Activated CD4-positive, alpha-beta T cell treated with anti-CD3 and anti-CD28 coated beads, Interleukin-2, amount 10 ng/mL, durations not matched to agents 7 days and 5 days (primary cell): Measurements from ENCODE around the gene EPHB2. TPM values are rescaled to one million over a fixed set of nuclear protein-coding genes. Genes with fewer than 3 reads are reported as not detected.

ENCODE experiments used
- CTCF ChIA-PET: fragments of 350-600 bp; sonication (Branson Sonifier 250); formaldehyde crosslinking; loops from one replicate; lab custom pipeline; 2021; ENCODE audit warnings: antibody characterized with exemption; lab: Charles Lee
- POLR2A ChIA-PET: fragments of 350-600 bp; sonication (Branson Sonifier 250); formaldehyde crosslinking; loops from one replicate; lab custom pipeline; 2021; ENCODE audit warnings: antibody characterized with exemption; lab: Charles Lee
- DNase-seq: peaks from one replicate; pipeline ENCODE4 v3.0.0-alpha.2; 2020
- H3K27ac Mint-ChIP-seq: one replicate; pipeline ENCODE4 v1.8.0; 2021; ENCODE audit warnings: mild to moderate bottlenecking, moderate library complexity, mixed read lengths
- H3K27me3 Mint-ChIP-seq: one replicate; pipeline ENCODE4 v1.8.0; 2021; ENCODE audit warnings: mixed read lengths
- H3K36me3 Mint-ChIP-seq: one replicate; pipeline ENCODE4 v1.8.0; 2021; ENCODE audit warnings: low read depth, mixed read lengths
- H3K4me1 Mint-ChIP-seq: one replicate; pipeline ENCODE4 v1.8.0; 2021; ENCODE audit warnings: mixed read lengths
- H3K4me3 Mint-ChIP-seq: one replicate; pipeline ENCODE4 v1.8.0; 2021; ENCODE audit warnings: mild to moderate bottlenecking, moderate library complexity, mixed read lengths
- H3K9me3 Mint-ChIP-seq: one replicate; pipeline ENCODE4 v1.8.0; 2021; ENCODE audit warnings: mixed read lengths
- total RNA-seq, 2 experiments: library from RNA; stranded (reverse); gene quantifications; one replicate each; pipeline ENCODE4 v1.2.3, GENCODE V29; 2021

Gene EPHB2
- total RNA-seq, 2 experiments from 2014 or later: 0.08 TPM; not detected in 1

DNA sequence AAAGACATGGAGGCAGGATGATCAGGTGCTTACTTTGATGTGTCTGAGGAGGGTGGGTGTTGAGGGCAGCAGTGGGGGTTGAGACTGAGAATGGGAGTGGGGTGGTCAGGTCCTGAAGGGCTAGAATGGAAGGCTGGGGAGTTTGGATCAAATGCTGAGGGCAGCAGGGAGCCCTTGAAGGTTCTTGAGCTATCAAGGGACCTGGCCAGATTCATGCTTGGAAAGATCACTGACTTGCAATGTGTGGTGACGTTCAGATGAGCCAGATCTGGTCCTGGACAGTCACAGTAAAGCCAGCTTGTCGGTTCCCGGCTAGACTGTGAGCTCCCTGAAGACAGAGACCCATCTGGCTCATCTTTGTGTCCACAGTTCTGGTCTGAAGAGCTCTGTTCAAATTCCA is 3.8 kb downstream of the EPHB2 start:
- no peak overlapping the region for H3K4me3 Mint-ChIP-seq
- CTCF ChIA-PET: no interaction called here
- no peaks in the 10 kb centered on the region for H3K9me3 Mint-ChIP-seq
- DNase-seq: no peak
- H3K4me1 Mint-ChIP-seq: peaks cover 9% of the 10 kb centered on the region
- POLR2A ChIA-PET: no interaction called here
- H3K27me3 Mint-ChIP-seq: peaks cover 35% of the 10 kb centered on the region
- H3K36me3 Mint-ChIP-seq: no peaks in the 10 kb centered on the region
- no peak overlapping the region for H3K27ac Mint-ChIP-seq

DNA sequence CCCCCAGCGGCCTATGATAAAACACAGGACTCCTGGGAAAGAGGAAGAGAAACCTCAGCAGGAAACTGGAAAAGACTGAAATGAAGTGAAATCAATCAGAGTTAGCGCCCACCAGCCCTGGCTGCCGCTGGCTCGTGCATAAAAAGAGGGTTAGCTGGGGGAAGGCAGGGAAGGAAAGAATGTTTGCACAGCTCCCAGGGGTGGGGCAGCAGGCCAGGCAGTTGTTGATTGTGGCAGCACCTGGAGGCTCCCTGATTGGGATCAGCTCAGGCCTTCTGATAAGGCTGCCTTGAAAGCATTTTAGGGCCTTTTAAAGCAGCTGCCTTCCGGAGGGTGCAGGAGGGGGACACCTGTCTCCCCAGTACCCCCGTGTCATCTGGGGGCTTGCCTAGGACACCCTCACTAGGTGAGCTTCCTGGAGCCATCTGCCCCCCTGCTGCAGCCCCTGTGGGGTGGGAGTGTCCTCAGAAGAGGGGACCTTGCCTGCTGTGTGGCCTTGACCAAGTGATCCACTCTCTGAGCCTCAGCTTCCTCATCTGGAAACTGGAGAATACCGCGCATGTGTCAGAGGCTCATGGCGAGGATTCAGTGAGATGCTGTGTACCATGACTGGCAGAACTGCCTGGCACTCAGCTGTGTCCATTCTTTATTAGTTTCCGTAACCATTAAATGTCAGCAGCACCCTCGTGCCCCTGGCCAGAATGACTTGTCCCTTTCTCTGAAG is 6.6 kb downstream of the EPHB2 start:
- Mint-ChIP-seq H3K9me3 (no peaks in the 10 kb centered on the region), H3K27me3 (peaks cover 27% of the 10 kb centered on the region), H3K4me3 (no peak overlapping the region), H3K4me1 (peaks cover 1% of the 10 kb centered on the region), H3K36me3 (no peaks in the 10 kb centered on the region), H3K27ac (no peak overlapping the region)
- POLR2A ChIA-PET: no interaction called here
- CTCF ChIA-PET: interaction anchor here (0.5 to 1.2 kb wide), 2 partner anchors 13 to 490 kb away, joined by 3 to 4 read pairs; no protein-coding TSS in a partner anchor
- DNase-seq: no peak

DNA sequence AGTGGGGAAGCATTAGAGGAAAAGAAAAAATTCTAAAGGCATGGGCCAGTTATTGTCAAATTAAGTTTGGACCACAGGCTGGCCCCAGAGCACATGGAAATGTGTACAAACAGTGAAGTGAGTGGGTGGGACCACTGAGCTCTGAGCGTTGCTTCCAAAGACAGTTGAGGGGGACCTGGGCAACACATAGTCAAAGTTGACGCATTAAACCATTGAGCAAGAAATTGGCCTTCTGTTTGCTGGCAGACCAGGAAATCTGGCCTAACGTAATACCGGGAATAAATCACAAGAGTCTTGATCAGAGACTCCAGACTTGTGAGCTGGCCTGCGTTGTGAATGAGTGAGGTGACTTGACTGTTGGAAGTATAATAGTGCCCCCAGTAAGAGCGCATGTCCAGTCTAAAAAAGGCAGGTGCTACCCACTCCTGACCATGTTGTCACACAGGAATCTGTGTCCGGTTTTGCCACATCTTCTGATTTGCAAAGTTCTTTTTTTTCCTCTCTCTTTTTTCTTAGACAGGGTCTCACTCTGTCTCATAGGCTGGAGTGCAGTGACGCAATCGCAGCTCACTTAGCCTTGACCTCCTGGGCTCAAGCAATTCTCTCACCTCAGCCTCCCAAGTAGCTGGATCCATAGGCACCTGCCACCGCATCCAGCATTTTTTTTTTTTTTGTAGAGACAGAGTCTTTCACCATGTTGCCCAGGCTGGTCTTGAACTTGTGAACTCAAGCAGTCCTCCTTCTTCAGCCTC is 10.7 kb downstream of the EPHB2 start:
- Mint-ChIP-seq H3K4me3 (no peak overlapping the region), H3K27me3 (peaks cover 11% of the 10 kb centered on the region), H3K36me3 (no peaks in the 10 kb centered on the region), H3K9me3 (no peaks in the 10 kb centered on the region), H3K4me1 (no peaks in the 10 kb centered on the region), H3K27ac (no peak overlapping the region)
- no peak for DNase-seq
- POLR2A ChIA-PET: no interaction called here
- CTCF ChIA-PET: interaction anchor here (0.6 to 0.7 kb wide), 2 partner anchors 200 to 404 kb away, joined by 3 to 5 read pairs; no protein-coding TSS in a partner anchor

- Mint-ChIP-seq H3K27me3 (peaks cover 13% of the 10 kb centered on the region), H3K4me1 (no peaks in the 10 kb centered on the region), H3K9me3 (no peaks in the 10 kb centered on the region), H3K4me3 (no peak overlapping the region), H3K27ac (no peak overlapping the region), H3K36me3 (no peaks in the 10 kb centered on the region)
- ChIA-PET POLR2A (no interaction called here), CTCF (no interaction called here)
- no peak for DNase-seq
These were observed 12.4 kb downstream of the EPHB2 start for GRCh38 chr1:22722901-22723550.

DNA sequence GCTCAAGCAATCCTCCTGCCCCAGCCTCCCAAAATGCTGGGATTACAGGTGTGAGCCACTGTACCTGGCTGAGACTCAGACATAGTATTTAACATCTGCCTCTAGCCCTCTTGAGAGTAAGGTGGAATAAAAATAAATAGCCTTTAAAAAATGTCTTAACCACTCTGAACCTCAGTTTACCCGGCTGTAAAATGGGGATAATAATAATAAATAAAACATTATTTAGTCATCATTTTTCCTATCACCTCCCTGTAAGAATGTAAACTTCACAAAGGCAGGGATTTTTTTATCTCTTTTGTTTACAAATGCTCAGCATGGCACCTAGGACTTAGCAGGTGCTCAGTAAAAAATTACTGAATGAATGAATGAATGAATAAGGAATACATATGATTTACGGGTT is 17.2 kb downstream of the EPHB2 start:
- Mint-ChIP-seq H3K36me3 (no peaks in the 10 kb centered on the region), H3K4me3 (no peak overlapping the region), H3K4me1 (no peaks in the 10 kb centered on the region), H3K27me3 (peaks cover 11% of the 10 kb centered on the region), H3K9me3 (no peaks in the 10 kb centered on the region), H3K27ac (no peak overlapping the region)
- ChIA-PET CTCF (no interaction called here), POLR2A (no interaction called here)
- no peak for DNase-seq

GRCh38 chr1:22728751-22729399 is 18.2 kb downstream of the EPHB2 start:
- POLR2A ChIA-PET: no interaction called here
- Mint-ChIP-seq H3K4me3 (no peak overlapping the region), H3K36me3 (no peaks in the 10 kb centered on the region), H3K4me1 (no peaks in the 10 kb centered on the region), H3K27ac (no peak overlapping the region), H3K9me3 (no peaks in the 10 kb centered on the region), H3K27me3 (peaks cover 11% of the 10 kb centered on the region)
- CTCF ChIA-PET: no interaction called here
- DNase-seq: no peak

DNA sequence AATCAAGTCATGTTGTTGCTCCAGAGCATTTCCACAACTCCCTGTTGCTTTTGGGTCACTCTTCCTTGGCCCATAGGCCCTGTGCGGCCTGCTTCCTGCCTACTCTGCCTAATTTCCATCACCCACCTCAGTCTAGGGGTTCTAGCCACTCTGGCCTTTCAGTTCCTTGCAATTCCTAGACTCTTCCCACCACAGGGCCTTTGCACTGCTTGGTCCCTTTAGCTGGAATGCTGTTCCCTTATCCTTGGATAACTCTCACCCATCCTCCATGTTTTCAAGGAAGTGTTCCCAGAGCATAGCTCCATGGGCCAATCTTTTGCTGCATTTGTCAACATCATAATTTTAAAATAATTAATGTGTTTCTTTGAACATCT is 18.7 kb downstream of the EPHB2 start:
- no peaks in the 10 kb centered on the region for H3K36me3 Mint-ChIP-seq
- CTCF ChIA-PET: no interaction called here
- H3K27me3 Mint-ChIP-seq: peaks cover 11% of the 10 kb centered on the region
- no peaks in the 10 kb centered on the region for H3K9me3 Mint-ChIP-seq
- H3K4me3 Mint-ChIP-seq: no peak overlapping the region
- H3K27ac Mint-ChIP-seq: no peak overlapping the region
- POLR2A ChIA-PET: no interaction called here
- DNase-seq: no peak
- no peaks in the 10 kb centered on the region for H3K4me1 Mint-ChIP-seq

- H3K9me3 Mint-ChIP-seq: no peaks in the 10 kb centered on the region
- CTCF ChIA-PET: no interaction called here
- no peaks in the 10 kb centered on the region for H3K4me1 Mint-ChIP-seq
- H3K27ac Mint-ChIP-seq: no peak overlapping the region
- POLR2A ChIA-PET: no interaction called here
- H3K4me3 Mint-ChIP-seq: no peak overlapping the region
- no peaks in the 10 kb centered on the region for H3K36me3 Mint-ChIP-seq
- no peak for DNase-seq
- peaks cover 9% of the 10 kb centered on the region for H3K27me3 Mint-ChIP-seq
These were observed 19.3 kb downstream of the EPHB2 start for GRCh38 chr1:22729912-22730311.

DNA sequence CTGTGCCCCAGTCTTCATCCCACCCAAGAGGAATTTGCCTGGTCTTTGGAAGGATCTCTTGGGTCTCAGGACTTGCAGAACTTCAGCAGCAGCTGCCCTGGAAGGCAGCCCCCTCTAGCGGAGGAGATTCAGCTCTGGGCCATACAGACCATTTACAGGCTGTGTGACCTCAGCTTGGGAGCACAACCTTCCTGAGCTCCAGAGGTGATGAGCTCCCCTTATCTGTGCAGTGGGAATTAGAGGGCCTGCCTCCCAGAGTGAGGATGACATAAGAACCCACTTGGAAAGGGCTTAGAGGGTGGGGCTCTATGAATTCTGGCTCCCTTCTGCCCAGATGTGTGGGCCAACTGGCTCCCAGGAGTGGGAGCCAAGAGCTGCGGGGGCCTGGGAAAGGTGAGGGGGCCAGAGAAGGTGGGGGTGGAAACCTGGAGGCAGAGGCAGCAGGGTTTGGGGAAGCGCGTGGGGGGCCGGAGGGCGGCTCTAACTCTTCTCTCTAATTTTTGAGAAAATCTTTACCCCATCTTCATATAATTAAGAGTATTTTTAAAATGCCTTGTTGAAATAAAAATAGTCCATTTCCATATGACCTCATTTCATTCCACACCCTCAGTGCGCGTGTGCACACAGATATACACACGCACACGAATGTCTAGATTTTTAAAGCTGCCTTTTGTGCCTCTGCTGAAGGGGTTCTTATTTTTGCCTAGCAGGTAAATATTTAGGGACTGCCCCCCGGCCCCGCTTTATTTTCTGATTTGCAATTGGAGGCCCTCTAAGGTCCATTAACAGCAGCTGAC is 21.5 kb downstream of the EPHB2 start:
- Mint-ChIP-seq H3K36me3 (no peaks in the 10 kb centered on the region), H3K27ac (no peak overlapping the region), H3K27me3 (no peaks in the 10 kb centered on the region), H3K4me3 (no peak overlapping the region), H3K9me3 (no peaks in the 10 kb centered on the region), H3K4me1 (no peaks in the 10 kb centered on the region)
- ChIA-PET CTCF (no interaction called here), POLR2A (no interaction called here)
- DNase-seq: no peak

GRCh38 chr1:22733643-22734042 is 23.0 kb downstream of the EPHB2 start:
- CTCF ChIA-PET: no interaction called here
- POLR2A ChIA-PET: no interaction called here
- DNase-seq: no peak
- Mint-ChIP-seq H3K9me3 (no peaks in the 10 kb centered on the region), H3K27ac (no peak overlapping the region), H3K27me3 (no peaks in the 10 kb centered on the region), H3K36me3 (no peaks in the 10 kb centered on the region), H3K4me3 (no peak overlapping the region), H3K4me1 (no peaks in the 10 kb centered on the region)

DNA sequence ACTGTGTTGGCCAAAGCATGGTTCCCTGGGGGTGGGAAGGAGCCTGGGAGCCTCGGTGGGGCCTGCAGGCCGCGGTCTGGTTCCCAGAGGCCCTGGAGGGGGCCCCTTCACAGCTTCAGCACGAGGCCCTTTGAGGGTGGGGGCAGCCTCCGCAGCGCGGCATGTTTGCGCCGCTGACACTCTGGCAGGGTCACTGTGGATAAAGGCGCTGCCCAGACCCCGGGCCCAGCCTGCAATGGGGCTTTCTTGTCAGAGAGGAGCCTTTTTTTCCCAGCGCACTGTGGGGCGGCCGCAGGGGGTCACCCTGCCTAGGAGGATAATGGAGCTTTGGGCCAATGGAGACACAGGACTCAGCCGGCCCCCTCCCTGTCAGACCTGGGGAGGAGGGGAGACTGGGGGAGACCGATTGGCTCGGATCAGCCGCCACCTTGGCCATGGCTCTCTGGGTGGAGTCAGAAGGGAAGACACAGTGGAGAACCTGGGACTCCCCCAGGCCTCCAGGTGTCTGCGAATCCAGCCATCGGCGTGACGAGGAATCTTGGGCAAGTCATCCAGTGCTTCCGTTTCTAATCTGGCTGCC is 26.0 kb downstream of the EPHB2 start:
- no peaks in the 10 kb centered on the region for H3K9me3 Mint-ChIP-seq
- no peak overlapping the region for H3K27ac Mint-ChIP-seq
- peaks cover 2% of the 10 kb centered on the region for H3K27me3 Mint-ChIP-seq
- CTCF ChIA-PET: no interaction called here
- POLR2A ChIA-PET: no interaction called here
- DNase-seq: no peak
- H3K4me3 Mint-ChIP-seq: no peak overlapping the region
- no peaks in the 10 kb centered on the region for H3K4me1 Mint-ChIP-seq
- H3K36me3 Mint-ChIP-seq: no peaks in the 10 kb centered on the region

- H3K9me3 Mint-ChIP-seq: no peaks in the 10 kb centered on the region
- H3K36me3 Mint-ChIP-seq: no peaks in the 10 kb centered on the region
- peaks cover 2% of the 10 kb centered on the region for H3K27me3 Mint-ChIP-seq
- CTCF ChIA-PET: no interaction called here
- POLR2A ChIA-PET: no interaction called here
- DNase-seq: no peak
- H3K27ac Mint-ChIP-seq: no peak overlapping the region
- no peak overlapping the region for H3K4me3 Mint-ChIP-seq
- H3K4me1 Mint-ChIP-seq: no peaks in the 10 kb centered on the region
These were observed 26.9 kb downstream of the EPHB2 start for GRCh38 chr1:22737374-22738068.
